RWPE2 (cell line): ENCODE results near the gene PAX9.
A peak's percentile ranks its signal among the peaks of the same experiment; 100 is the strongest.

Experiments used
- ATAC-seq: fragments of 200-7000 bp; cut with Tn5 transposase; 3 replicates; pipeline ENCODE4 v1.9.1; 2021; ENCODE audit warnings: low read depth
- DNase-seq: peaks from one replicate; pipeline ENCODE4 v3.0.0-alpha.2; 2020; ENCODE audit warnings: low spot score
- H3K27ac ChIP-seq: fragments of 450-650 bp; 2 replicates; pipeline ENCODE4 v1.5.1; 2017; ENCODE audit warnings: mild to moderate bottlenecking; ENCODE audit not compliant: poor library complexity, severe bottlenecking
- H3K27me3 ChIP-seq: fragments of 250-450 bp; sonication (Bioruptor Pico); 2 replicates; pipeline ENCODE4 v1.5.1; 2021; ENCODE audit warnings: mild to moderate bottlenecking, moderate library complexity; ENCODE audit not compliant: insufficient read depth, poor library complexity, severe bottlenecking
- H3K36me3 ChIP-seq: fragments of 250-450 bp; sonication (Bioruptor Pico); 2 replicates; pipeline ENCODE4 v1.5.1; 2020; ENCODE audit warnings: low read depth, mild to moderate bottlenecking, moderate library complexity
- H3K4me1 ChIP-seq: fragments of 250-450 bp; sonication (Bioruptor Pico); 2 replicates; pipeline ENCODE4 v1.5.1; 2021; ENCODE audit warnings: mild to moderate bottlenecking, moderate library complexity; ENCODE audit not compliant: insufficient read depth, poor library complexity, severe bottlenecking
- H3K4me3 ChIP-seq: fragments of 250-450 bp; sonication (Bioruptor Pico); 2 replicates; pipeline ENCODE4 v1.5.1; 2021; ENCODE audit warnings: mild to moderate bottlenecking, moderate library complexity; ENCODE audit not compliant: severe bottlenecking
- H3K9me3 ChIP-seq: fragments of 250-450 bp; sonication (Bioruptor Pico); 2 replicates; pipeline ENCODE4 v1.5.1; 2021; ENCODE audit warnings: mild to moderate bottlenecking, moderate library complexity; ENCODE audit not compliant: severe bottlenecking
- CTCF ChIP-seq: fragments of 450-650 bp; IDR thresholded peaks from one replicate; pipeline ENCODE4 v1.5.1; 2017; ENCODE audit warnings: mild to moderate bottlenecking, moderate library complexity; ENCODE audit not compliant: poor library complexity, severe bottlenecking

PAX9 gene

GRCh38 chr14:36652542-36653201, 9.0 kb upstream of the PAX9 start:
- no peaks in the 10 kb centered on the region for H3K36me3 ChIP-seq
- no peak overlapping the region for H3K4me3 ChIP-seq
- DNase-seq (no peak), ATAC-seq (peak; percentile 53)
- TF ChIP-seq CTCF: no peak
- H3K27me3 ChIP-seq: peaks cover 24% of the 10 kb centered on the region
- H3K9me3 ChIP-seq: no peaks in the 10 kb centered on the region
- H3K27ac ChIP-seq: no peak overlapping the region
- H3K4me1 ChIP-seq: no peaks in the 10 kb centered on the region

DNA sequence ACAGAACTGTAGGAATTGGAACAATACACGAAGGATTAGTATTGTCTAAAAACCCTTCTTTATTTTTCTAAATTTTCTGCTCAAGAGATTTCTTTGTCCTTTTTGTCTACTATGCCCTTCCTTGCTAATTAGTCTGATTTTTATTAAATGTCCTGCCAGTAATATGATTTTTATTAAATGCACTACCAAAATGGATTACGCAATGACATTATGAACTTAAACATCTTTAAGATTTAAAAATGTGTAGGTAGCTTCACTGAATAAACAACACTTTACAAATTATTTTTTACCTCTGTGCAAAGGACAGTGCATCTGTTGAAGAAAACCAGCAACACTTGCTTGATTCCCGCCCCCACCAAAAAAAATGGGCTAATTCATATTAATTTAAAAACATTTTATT, 8.2 kb upstream of the PAX9 start:
- Histone ChIP-seq H3K4me1 (no peaks in the 10 kb centered on the region), H3K36me3 (no peaks in the 10 kb centered on the region), H3K27ac (no peak overlapping the region), H3K9me3 (no peaks in the 10 kb centered on the region), H3K4me3 (no peak overlapping the region), H3K27me3 (peaks cover 20% of the 10 kb centered on the region)
- no peak for TF ChIP-seq CTCF
- DNase-seq (no peak), ATAC-seq (no peak)

GRCh38 chr14:36653962-36654793, 7.5 kb upstream of the PAX9 start:
- no peak for DNase-seq

DNA sequence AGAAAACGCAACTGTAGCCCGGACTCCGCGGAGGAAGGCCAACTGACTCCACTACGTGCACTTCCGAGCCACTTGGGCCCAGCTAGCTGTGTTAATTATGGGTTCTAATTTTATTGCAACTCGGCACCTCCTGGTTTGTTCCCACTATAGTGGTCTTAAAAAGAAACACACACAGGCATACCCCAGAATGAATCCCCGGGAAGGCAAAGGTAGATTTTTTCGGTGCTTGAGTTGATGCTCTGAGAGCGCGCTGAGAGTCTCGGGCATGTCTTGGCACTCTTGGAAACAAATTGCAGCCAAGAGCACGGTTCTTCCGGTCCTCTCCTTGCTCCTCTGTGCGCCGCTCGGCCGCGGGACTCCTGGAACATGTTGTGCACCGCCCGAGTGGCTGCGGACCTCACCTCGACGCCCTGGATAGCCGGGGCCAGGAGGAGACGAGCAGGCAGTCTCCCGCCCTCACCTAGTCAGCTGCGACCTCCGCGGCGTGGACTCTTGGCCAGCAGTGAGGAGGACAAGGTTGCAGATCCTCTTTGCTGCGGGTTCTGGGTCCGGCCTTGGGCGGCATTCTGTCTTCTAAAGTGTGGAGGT, 6.8 kb upstream of the PAX9 start:
- ATAC-seq (no peak), DNase-seq (peak; percentile 47)
- no peaks in the 10 kb centered on the region for H3K9me3 ChIP-seq
- H3K4me3 ChIP-seq: no peak overlapping the region
- TF ChIP-seq CTCF: no peak
- no peaks in the 10 kb centered on the region for H3K36me3 ChIP-seq
- no peak overlapping the region for H3K27ac ChIP-seq
- peaks cover 11% of the 10 kb centered on the region for H3K27me3 ChIP-seq
- H3K4me1 ChIP-seq: no peaks in the 10 kb centered on the region

More at GRCh38 chr14:36653962-36654793, 7.5 kb upstream of the PAX9 start:
- H3K9me3 ChIP-seq: no peaks in the 10 kb centered on the region
- peaks cover 17% of the 10 kb centered on the region for H3K27me3 ChIP-seq
- no peak for ATAC-seq
- no peak overlapping the region for H3K4me3 ChIP-seq
- H3K4me1 ChIP-seq: no peaks in the 10 kb centered on the region
- no peaks in the 10 kb centered on the region for H3K36me3 ChIP-seq
- no peak overlapping the region for H3K27ac ChIP-seq
- TF ChIP-seq CTCF: no peak
